Right lobe of liver (tissue), 6 donors: ENCODE measurements around the gene NAV1. TPM values are rescaled to one million over a fixed set of nuclear protein-coding genes. Genes with fewer than 3 reads are reported as not detected.

Experiments used
- ATAC-seq, 4 donors: fragments of 200-7000 bp; cut with Tn5 transposase; one replicate each; pipeline ENCODE4 v1.9.1; 2020; ENCODE audit warnings: mild to moderate bottlenecking in 4 of 4, moderate library complexity in 4 of 4
- DNase-seq, 3 donors: peaks; one replicate each; pipeline ENCODE4 v3.0.0-alpha.2; 2020
- H3K27ac ChIP-seq, 3 donors: fragments of 200-600 bp; one replicate each; pipeline ENCODE4 v1.8.0; 2022
- H3K27me3 ChIP-seq, 2 donors: fragments of 200-600 bp; one replicate each; pipeline ENCODE4 v1.8.0; 2022
- H3K36me3 ChIP-seq, 4 donors: fragments of 200-600 bp; sonication (generic) in 1 of 4; one replicate each; pipeline versions ENCODE4 v1.5.1 to v1.8.0; 2017 to 2022; ENCODE audit warnings: control low read depth in 1 of 4
- H3K4me1 ChIP-seq, 4 donors: fragments of 200-600 bp; sonication (generic) in 1 of 4; one replicate each; pipeline versions ENCODE4 v1.5.1 to v1.8.0; 2017 to 2022; ENCODE audit warnings: control low read depth in 1 of 4
- H3K4me3 ChIP-seq, 3 donors: fragments of 200-600 bp; one replicate each; pipeline ENCODE4 v1.8.0; 2022
- H3K9me3 ChIP-seq, 4 donors: fragments of 200-600 bp; sonication (generic) in 1 of 4; one replicate each; pipeline versions ENCODE4 v1.5.1 to v1.8.0; 2017 to 2022; ENCODE audit warnings: control low read depth in 1 of 4
- POLR2A ChIP-seq: fragments of 450-650 bp; IDR thresholded peaks from one replicate; pipeline ENCODE4 v1.6.1; 2017; ENCODE audit warnings: antibody characterized with exemption, mild to moderate bottlenecking
- WGBS: methylation state at CpG from one replicate; pipeline ENCODE4 v1.1.6; 2018; ENCODE audit warnings: low coverage, low lambda C conversion rate; ENCODE audit not compliant: insufficient coverage; ENCODE audit errors: missing lambda C conversion rate; 5-methylcytosine and 5-hydroxymethylcytosine counted together
- intact Hi-C, 2 donors: fragments of 100-400 bp; cut with DNase I; formaldehyde crosslinking; loops; one replicate each; pipeline versions ENCODE4 v1.11.2 to v1.14.1; 2022
- total RNA-seq, 6 experiments: library from RNA; depleted of rRNA in 2 of 6; stranded (reverse); fragments of >200 nt in 2 of 6; fragmentation: NEBNext Ultra II Directional in 3 of 6; extraction: Animal tissue kit (Norgen Biotek cat#: 25700) in 3 of 6; gene quantifications; one replicate each; pipeline versions ENCODE4 v1.1.0 to v1.2.4, GENCODE V29; 2016 to 2023
- TF ChIP-seq, protein P1 (sequence below), 4 donors: fragments of 200-600 bp in 3 of 4; fragments of 450-650 bp in 1 of 4; IDR thresholded peaks; one replicate each; pipeline versions ENCODE4 v1.5.1 to v1.8.0; 2016 to 2022; ENCODE audit warnings: antibody characterized with exemption in 4 of 4, mild to moderate bottlenecking in 2 of 4
- donor health status: DM: no; HTN: yes; CAD: no.
- donor health status: DM: no; HTN: no; CAD: no.
- donor health status: DM: no; HTN: no; CAD: no.
- donor health status: DM: no; HTN: yes; CAD: no.
- donor health status: DM: no; HTN: yes; CAD: no.

NAV1 gene
- total RNA-seq, 6 experiments from 2014 or later, result 2.1 to 7.4 (median 3.7) TPM

GRCh38 chr1:201498621-201499020 is 40.3 kb upstream of the NAV1 start:
- TF ChIP-seq, protein P1, sequence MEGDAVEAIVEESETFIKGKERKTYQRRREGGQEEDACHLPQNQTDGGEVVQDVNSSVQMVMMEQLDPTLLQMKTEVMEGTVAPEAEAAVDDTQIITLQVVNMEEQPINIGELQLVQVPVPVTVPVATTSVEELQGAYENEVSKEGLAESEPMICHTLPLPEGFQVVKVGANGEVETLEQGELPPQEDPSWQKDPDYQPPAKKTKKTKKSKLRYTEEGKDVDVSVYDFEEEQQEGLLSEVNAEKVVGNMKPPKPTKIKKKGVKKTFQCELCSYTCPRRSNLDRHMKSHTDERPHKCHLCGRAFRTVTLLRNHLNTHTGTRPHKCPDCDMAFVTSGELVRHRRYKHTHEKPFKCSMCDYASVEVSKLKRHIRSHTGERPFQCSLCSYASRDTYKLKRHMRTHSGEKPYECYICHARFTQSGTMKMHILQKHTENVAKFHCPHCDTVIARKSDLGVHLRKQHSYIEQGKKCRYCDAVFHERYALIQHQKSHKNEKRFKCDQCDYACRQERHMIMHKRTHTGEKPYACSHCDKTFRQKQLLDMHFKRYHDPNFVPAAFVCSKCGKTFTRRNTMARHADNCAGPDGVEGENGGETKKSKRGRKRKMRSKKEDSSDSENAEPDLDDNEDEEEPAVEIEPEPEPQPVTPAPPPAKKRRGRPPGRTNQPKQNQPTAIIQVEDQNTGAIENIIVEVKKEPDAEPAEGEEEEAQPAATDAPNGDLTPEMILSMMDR (IDR thresholded peaks at IDR 0.05), result no peak
- TF ChIP-seq POLR2A, result no peak
- no peaks in the 10 kb centered on the region for H3K27me3 ChIP-seq
- H3K4me1 ChIP-seq, result peaks cover 0 to 96% (median 42%) of the 10 kb centered on the region in 4 donors
- intact Hi-C loops, result no loop called here
- no peaks in the 10 kb centered on the region for H3K9me3 ChIP-seq
- 97% methylated on average over 5 of the region's 8 CpGs for WGBS
- ATAC-seq (no peak), DNase-seq (no peak)
- no peak overlapping the region for H3K4me3 ChIP-seq
- H3K27ac ChIP-seq, result peak overlapping the region in 2 of 3 donors; percentile 4 to 11
- peaks cover 0 to 15% (median 6%) of the 10 kb centered on the region in 4 donors for H3K36me3 ChIP-seq

DNA sequence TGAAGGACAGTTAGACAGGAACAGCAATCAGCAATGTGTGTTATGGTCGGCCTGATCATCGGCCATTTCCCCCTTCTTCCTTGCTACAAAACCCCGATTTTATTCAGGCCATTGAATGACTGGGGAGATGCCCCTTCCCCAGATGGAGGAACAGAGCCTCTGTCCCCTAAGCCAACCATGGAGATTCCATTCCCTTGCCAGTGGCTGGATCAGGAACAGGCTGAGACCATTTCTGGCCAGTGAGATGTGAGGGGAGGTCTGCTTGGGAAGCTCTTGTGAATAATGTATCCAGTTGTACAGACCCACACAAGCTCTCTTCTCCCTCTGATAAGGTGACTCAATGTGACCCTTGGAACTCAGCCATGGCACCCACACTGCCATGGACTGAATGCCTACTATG is 39.7 kb upstream of the NAV1 start:
- H3K27me3 ChIP-seq, result no peaks in the 10 kb centered on the region
- H3K36me3 ChIP-seq, result peaks cover 0 to 12% (median 6%) of the 10 kb centered on the region in 4 donors
- H3K27ac ChIP-seq, result peak overlapping the region in 2 of 3 donors; percentile 11 to 94
- no peaks in the 10 kb centered on the region for H3K9me3 ChIP-seq
- TF ChIP-seq, protein P1 (IDR thresholded peaks at IDR 0.05), result no peak
- TF ChIP-seq POLR2A, result no peak
- peaks cover 0 to 99% (median 43%) of the 10 kb centered on the region in 4 donors for H3K4me1 ChIP-seq
- H3K4me3 ChIP-seq, result no peak overlapping the region
- 90% methylated on average over 2 of the region's 3 CpGs for WGBS
- ATAC-seq, result no peak
- DNase-seq, result no peak
- intact Hi-C loops, result no loop called here

GRCh38 chr1:201499795-201500669 is 38.9 kb upstream of the NAV1 start:
- TF ChIP-seq, protein P1 (IDR thresholded peaks at IDR 0.05), result no peak
- no peak for TF ChIP-seq POLR2A
- intact Hi-C loops, result no loop called here
- no peak for ATAC-seq
- H3K4me3 ChIP-seq, result peak overlapping the region; percentile 4 to 49 (median 38)
- peaks cover 0 to 99% (median 44%) of the 10 kb centered on the region in 4 donors for H3K4me1 ChIP-seq
- no peaks in the 10 kb centered on the region for H3K27me3 ChIP-seq
- no peaks in the 10 kb centered on the region for H3K9me3 ChIP-seq
- DNase-seq, result no peak
- peak overlapping the region; percentile 14 to 94 (median 94) for H3K27ac ChIP-seq
- WGBS, result 54% methylated on average over 5 of the region's 8 CpGs
- H3K36me3 ChIP-seq, result peaks cover 0 to 6% (median 2%) of the 10 kb centered on the region in 4 donors

GRCh38 chr1:201500670-201501120 is 38.2 kb upstream of the NAV1 start:
- H3K9me3 ChIP-seq, result no peaks in the 10 kb centered on the region
- WGBS, result 23% methylated on average over 3 of the region's 4 CpGs

More at GRCh38 chr1:201500670-201501120, 38.2 kb upstream of the NAV1 start:
- H3K4me1 ChIP-seq, result peaks cover 0 to 99% (median 42%) of the 10 kb centered on the region in 4 donors
- DNase-seq (peak in 1 of 3 donors; percentile 71), ATAC-seq (peak; percentile 39 to 69 (median 48))
- H3K27ac ChIP-seq, result peak overlapping the region; percentile 14 to 94 (median 94)
- peak overlapping the region; percentile 4 to 49 (median 38) for H3K4me3 ChIP-seq
- TF ChIP-seq POLR2A, result no peak
- TF ChIP-seq, protein P1 (IDR thresholded peaks at IDR 0.05), result no peak
- intact Hi-C loops, result no loop called here
- H3K27me3 ChIP-seq, result no peaks in the 10 kb centered on the region
- no peaks in the 10 kb centered on the region for H3K36me3 ChIP-seq
